ENCODE data around the gene CCDC63.

The CCDC63 gene

DNA sequence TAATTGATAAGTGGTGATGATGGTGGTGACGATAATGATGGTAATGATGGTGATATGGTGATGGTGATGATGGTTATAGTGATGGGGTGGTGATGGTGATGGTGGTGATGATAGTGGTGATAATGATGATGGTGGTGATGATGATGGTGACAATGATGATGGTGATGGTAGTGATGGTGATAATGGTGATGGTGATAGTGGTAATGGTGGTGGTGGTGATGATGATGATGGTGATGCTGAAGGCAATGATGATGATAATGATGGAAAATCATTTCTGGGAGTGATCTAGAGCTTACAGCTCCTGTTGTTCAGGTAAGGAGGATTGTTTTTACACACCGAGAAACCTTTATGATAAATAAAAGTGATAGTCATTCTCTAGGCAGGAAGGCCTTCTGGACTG lies 33.9 kb downstream of the CCDC63 start:
- TF ChIP-seq, protein P1, sequence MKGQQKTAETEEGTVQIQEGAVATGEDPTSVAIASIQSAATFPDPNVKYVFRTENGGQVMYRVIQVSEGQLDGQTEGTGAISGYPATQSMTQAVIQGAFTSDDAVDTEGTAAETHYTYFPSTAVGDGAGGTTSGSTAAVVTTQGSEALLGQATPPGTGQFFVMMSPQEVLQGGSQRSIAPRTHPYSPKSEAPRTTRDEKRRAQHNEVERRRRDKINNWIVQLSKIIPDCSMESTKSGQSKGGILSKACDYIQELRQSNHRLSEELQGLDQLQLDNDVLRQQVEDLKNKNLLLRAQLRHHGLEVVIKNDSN (IDR thresholded peaks at IDR 0.05), result no peak
- TF ChIP-seq, protein P2, sequence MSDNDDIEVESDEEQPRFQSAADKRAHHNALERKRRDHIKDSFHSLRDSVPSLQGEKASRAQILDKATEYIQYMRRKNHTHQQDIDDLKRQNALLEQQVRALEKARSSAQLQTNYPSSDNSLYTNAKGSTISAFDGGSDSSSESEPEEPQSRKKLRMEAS (IDR thresholded peaks at IDR 0.05), result no peak
- TF ChIP-seq, protein P3, sequence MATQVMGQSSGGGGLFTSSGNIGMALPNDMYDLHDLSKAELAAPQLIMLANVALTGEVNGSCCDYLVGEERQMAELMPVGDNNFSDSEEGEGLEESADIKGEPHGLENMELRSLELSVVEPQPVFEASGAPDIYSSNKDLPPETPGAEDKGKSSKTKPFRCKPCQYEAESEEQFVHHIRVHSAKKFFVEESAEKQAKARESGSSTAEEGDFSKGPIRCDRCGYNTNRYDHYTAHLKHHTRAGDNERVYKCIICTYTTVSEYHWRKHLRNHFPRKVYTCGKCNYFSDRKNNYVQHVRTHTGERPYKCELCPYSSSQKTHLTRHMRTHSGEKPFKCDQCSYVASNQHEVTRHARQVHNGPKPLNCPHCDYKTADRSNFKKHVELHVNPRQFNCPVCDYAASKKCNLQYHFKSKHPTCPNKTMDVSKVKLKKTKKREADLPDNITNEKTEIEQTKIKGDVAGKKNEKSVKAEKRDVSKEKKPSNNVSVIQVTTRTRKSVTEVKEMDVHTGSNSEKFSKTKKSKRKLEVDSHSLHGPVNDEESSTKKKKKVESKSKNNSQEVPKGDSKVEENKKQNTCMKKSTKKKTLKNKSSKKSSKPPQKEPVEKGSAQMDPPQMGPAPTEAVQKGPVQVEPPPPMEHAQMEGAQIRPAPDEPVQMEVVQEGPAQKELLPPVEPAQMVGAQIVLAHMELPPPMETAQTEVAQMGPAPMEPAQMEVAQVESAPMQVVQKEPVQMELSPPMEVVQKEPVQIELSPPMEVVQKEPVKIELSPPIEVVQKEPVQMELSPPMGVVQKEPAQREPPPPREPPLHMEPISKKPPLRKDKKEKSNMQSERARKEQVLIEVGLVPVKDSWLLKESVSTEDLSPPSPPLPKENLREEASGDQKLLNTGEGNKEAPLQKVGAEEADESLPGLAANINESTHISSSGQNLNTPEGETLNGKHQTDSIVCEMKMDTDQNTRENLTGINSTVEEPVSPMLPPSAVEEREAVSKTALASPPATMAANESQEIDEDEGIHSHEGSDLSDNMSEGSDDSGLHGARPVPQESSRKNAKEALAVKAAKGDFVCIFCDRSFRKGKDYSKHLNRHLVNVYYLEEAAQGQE (IDR thresholded peaks at IDR 0.05; ENCODE audit: low read depth), result no peak
- TF ChIP-seq TEAD4 (IDR thresholded peaks at IDR 0.05) (no peak), TAF1 (IDR thresholded peaks at IDR 0.05; ENCODE audit: low read depth) (no peak), RAD21 (IDR thresholded peaks at IDR 0.05; ENCODE audit: low read depth) (no peak), CREB1 (IDR thresholded peaks at IDR 0.05; ENCODE audit: low read depth) (no peak), NFIC (IDR thresholded peaks at IDR 0.05) (no peak), FOXM1 (IDR thresholded peaks at IDR 0.05; ENCODE audit: borderline replicate concordance, low read depth) (no peak), ZBTB7A (IDR thresholded peaks at IDR 0.05; ENCODE audit: low read depth) (no peak), YY1 (IDR thresholded peaks at IDR 0.05; ENCODE audit: low read depth) (no peak), CEBPB (IDR thresholded peaks at IDR 0.05) (no peak), EP300 (IDR thresholded peaks at IDR 0.05; ENCODE audit: borderline replicate concordance) (no peak), TCF12 (IDR thresholded peaks at IDR 0.05; ENCODE audit: low read depth) (no peak), EGR1 (IDR thresholded peaks at IDR 0.05) (no peak)

DNA sequence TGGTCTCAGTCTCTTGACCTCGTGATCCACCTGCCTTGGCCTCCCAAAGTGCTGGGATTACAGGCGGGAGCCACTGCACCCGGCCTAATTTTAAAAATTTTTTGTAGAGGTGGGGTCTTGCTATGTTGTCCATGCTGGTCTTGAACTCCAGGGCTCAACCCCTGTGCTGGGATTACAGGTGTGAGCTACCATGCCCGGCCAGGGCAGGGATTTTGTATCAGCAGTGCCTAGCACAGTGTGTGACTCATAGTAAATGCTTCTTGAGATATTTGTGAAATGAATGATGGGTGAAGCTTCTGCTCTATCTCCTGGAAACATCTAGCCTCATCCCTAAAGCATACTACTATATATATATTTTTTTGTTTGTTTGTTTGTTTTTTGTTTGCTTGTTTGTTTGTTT lies 36.5 kb downstream of the CCDC63 start:
- TF ChIP-seq NFIC (IDR thresholded peaks at IDR 0.05), result no peak
- no peak for TF ChIP-seq EGR1 (IDR thresholded peaks at IDR 0.05)

DNA sequence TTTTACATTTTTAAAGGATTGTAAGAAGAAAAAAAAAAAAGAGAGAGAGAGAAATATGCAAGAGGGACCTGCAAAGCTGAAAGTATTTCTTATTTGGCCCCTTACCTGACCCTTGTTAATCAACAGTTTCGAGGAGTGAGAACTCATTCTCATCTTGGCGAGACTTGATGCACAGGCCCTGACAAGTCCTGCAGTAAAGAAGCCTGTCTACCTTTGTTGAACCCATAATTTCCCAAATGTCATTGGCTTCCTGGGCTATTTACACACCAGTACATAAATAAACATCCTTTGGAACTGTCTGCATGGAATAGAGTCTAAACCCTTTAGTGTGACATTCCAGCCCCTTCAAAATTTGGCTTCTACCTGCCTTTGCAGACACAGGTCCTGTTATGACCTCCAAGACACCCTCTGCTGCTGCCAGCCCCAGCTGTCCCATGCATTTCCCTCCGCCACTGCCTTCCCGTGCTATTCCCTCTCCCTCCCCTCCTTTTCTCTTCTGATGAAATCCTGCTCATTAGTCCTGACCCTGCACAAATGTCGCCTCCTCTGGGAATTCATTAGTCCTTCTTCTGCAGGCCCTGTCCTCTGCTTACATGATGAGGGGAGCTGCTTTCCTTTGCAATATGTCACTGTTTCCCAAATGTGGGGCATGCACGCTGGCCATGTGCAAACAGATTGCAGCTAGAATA lies 38.5 kb downstream of the CCDC63 start:
- TF ChIP-seq NFIC (IDR thresholded peaks at IDR 0.05), result no peak
- no peak for TF ChIP-seq TAF1 (IDR thresholded peaks at IDR 0.05; ENCODE audit: low read depth)
- no peak for TF ChIP-seq RAD21 (IDR thresholded peaks at IDR 0.05; ENCODE audit: low read depth)
- TF ChIP-seq EP300 (IDR thresholded peaks at IDR 0.05; ENCODE audit: borderline replicate concordance), result no peak
- TF ChIP-seq, protein P2 (IDR thresholded peaks at IDR 0.05), result no peak
- TF ChIP-seq, protein P3 (IDR thresholded peaks at IDR 0.05; ENCODE audit: low read depth), result no peak
- TF ChIP-seq, protein P1 (IDR thresholded peaks at IDR 0.05), result no peak
- TF ChIP-seq TEAD4 (IDR thresholded peaks at IDR 0.05), result no peak
- no peak for TF ChIP-seq YY1 (IDR thresholded peaks at IDR 0.05; ENCODE audit: low read depth)
- no peak for TF ChIP-seq TCF12 (IDR thresholded peaks at IDR 0.05; ENCODE audit: low read depth)
- no peak for TF ChIP-seq ZBTB7A (IDR thresholded peaks at IDR 0.05; ENCODE audit: low read depth)

DNA sequence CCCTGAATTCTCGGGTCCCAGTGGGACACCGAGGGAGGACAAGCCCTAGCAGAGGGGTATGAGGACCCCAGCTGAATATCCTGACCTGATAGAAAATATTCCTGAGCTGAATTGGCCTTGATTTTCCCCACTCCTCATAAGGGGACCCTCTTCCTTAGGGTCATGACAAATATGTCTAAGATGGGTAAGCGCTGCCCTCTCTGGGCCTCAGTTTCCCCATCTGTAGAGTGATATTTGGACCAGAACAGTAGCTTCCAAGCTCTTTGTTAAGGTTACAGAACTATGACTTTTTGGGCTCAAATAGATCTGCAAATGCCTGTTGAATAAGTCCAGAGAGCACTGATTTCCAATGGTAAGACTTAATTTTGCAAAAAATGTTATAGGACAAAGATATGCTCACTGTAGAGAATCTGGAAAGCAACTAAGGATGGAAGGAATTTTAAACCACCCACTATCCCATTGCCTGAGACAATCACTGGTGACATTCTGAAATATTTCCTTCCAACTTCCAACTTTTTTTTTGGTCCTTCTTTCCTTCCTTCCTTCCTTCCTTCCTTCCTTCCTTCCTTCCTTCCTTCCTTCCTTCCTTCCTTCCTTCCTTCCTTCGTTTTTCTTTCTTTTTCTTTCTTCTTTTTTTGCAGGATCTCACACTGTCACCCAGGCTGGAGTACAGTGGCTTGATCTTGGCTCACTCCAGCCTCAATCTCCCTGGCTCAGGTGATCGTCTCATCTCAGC lies 41.6 kb downstream of the CCDC63 start:
- TF ChIP-seq TCF12 (IDR thresholded peaks at IDR 0.05; ENCODE audit: low read depth) (no peak), TEAD4 (IDR thresholded peaks at IDR 0.05) (no peak), EGR1 (IDR thresholded peaks at IDR 0.05) (no peak), ZBTB7A (IDR thresholded peaks at IDR 0.05; ENCODE audit: low read depth) (no peak)
- TF ChIP-seq, protein P1 (IDR thresholded peaks at IDR 0.05), result no peak
- TF ChIP-seq, protein P2 (IDR thresholded peaks at IDR 0.05), result no peak

DNA sequence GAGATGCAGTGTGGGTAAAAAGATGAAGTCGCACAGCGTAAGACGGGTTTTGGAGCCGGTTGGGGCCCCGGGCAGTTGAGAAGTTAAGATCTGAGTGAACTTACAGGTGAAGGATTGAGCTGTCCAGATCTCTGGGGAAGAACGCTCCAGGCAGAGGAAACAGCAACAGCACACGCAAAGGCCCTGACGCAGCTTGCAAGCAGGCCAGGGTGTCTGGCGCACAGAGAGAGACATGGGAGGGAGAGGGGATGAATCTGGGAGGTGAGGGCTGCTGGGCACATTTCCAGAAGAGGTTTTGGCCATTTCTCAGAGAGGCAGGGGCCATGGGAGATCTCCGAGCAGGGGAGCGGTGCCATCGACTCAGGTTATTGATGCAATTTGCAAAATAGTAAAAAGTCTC lies 42.6 kb downstream of the CCDC63 start:
- TF ChIP-seq TEAD4 (IDR thresholded peaks at IDR 0.05), result no peak
- TF ChIP-seq TCF12 (IDR thresholded peaks at IDR 0.05; ENCODE audit: low read depth), result no peak
- TF ChIP-seq, protein P3 (IDR thresholded peaks at IDR 0.05; ENCODE audit: low read depth), result no peak
- no peak for TF ChIP-seq NFIC (IDR thresholded peaks at IDR 0.05)
- TF ChIP-seq, protein P1 (IDR thresholded peaks at IDR 0.05), result no peak
- no peak for TF ChIP-seq YY1 (IDR thresholded peaks at IDR 0.05; ENCODE audit: low read depth)
- TF ChIP-seq, protein P2 (IDR thresholded peaks at IDR 0.05), result no peak
- TF ChIP-seq EP300 (IDR thresholded peaks at IDR 0.05; ENCODE audit: borderline replicate concordance), result no peak
- TF ChIP-seq CEBPB (IDR thresholded peaks at IDR 0.05), result no peak
- TF ChIP-seq EGR1 (IDR thresholded peaks at IDR 0.05), result no peak
- TF ChIP-seq CREB1 (IDR thresholded peaks at IDR 0.05; ENCODE audit: low read depth), result no peak

Data from Ishikawa (cell line).